KMS-11 (cell line): ENCODE measurements around the gene KCNB1.

Experiments used
- H2AFZ ChIP-seq: fragments of 200-600 bp; sonication (generic); 2 replicates; pipeline ENCODE4 v1.6.1; 2016; ENCODE audit warnings: antibody characterized with exemption, mixed run types, low read depth
- H3K27ac ChIP-seq: fragments of 200-600 bp; sonication (generic); 2 replicates; pipeline ENCODE4 v1.6.1; 2016; ENCODE audit warnings: mild to moderate bottlenecking, mixed run types
- H3K27me3 ChIP-seq: fragments of 200-600 bp; sonication (generic); 2 replicates; pipeline ENCODE4 v1.6.1; 2017; ENCODE audit warnings: mild to moderate bottlenecking, low read depth, mixed run types, moderate library complexity; ENCODE audit not compliant: insufficient read depth
- H3K36me3 ChIP-seq: fragments of 200-600 bp; sonication (generic); 2 replicates; pipeline ENCODE4 v1.6.1; 2017; ENCODE audit warnings: mild to moderate bottlenecking, mixed run types; ENCODE audit not compliant: insufficient read depth
- H3K4me1 ChIP-seq: fragments of 200-600 bp; sonication (generic); 2 replicates; pipeline ENCODE4 v1.6.1; 2016; ENCODE audit warnings: mild to moderate bottlenecking, low read depth, mixed run types; ENCODE audit not compliant: poor library complexity, severe bottlenecking
- H3K4me2 ChIP-seq: fragments of 200-600 bp; sonication (generic); 2 replicates; pipeline ENCODE4 v1.7.0; 2016; ENCODE audit warnings: mild to moderate bottlenecking, mixed run types
- H3K4me3 ChIP-seq: fragments of 200-600 bp; sonication (generic); IDR thresholded peaks from 2 replicates; pipeline ENCODE4 v1.6.1; 2017; ENCODE audit warnings: low read depth, low read length, mixed read lengths; ENCODE audit not compliant: insufficient read depth
- H3K79me2 ChIP-seq: fragments of 200-600 bp; sonication (generic); 2 replicates; pipeline ENCODE4 v1.6.1; 2016; ENCODE audit warnings: low read depth, mixed run types; ENCODE audit not compliant: insufficient read depth
- H3K9ac ChIP-seq: fragments of 200-600 bp; sonication (generic); 2 replicates; pipeline ENCODE4 v1.6.1; 2016; ENCODE audit warnings: mild to moderate bottlenecking, mixed run types
- H4K20me1 ChIP-seq: fragments of 200-600 bp; sonication (generic); 2 replicates; pipeline ENCODE4 v1.6.1; 2016; ENCODE audit warnings: mild to moderate bottlenecking, mixed run types; ENCODE audit not compliant: insufficient read depth
- TF ChIP-seq, protein P1 (sequence below): fragments of 200-600 bp; sonication (generic); conservative IDR thresholded peaks from 2 replicates; pipeline ENCODE4 v1.6.1; 2017; ENCODE audit warnings: low read depth, mild to moderate bottlenecking, antibody characterized with exemption, low read length, moderate library complexity, mixed read lengths

KCNB1 gene

DNA sequence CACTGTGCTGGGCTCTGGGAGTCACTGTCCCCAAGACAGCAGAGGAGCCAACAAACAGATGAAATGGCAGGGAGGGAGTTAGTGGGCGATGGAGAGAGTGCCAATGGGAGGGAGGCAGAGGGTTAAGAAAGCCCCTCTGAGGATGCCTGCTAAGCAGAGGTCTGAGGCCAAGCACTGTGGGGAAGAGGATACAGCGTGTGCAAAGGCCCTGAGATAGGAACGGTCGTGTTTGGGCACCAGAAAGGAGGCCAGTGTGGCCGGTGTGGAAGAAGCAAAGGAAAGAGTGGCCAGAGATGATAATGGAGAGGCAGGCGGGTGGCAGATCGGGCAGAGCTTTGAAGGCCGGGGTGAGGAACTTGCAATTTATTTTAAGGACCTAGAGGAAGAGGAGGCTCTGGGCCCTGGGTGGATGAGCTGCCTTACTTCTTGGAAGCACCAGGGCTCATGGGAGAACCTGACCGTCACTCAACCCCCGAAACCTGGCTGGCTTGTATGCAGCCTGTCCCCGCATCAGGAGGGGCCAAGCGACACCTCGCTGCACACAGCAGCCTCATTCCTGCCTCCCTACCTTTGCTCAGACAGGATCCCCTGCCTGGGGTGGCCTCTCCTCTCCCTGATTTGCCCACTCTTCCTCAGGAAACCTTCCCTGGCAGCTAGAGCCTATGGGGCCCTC lies 73.0 kb downstream of the KCNB1 start:
- no peak overlapping the region for H3K4me2 ChIP-seq
- H2AFZ ChIP-seq: no peak overlapping the region
- H3K4me1 ChIP-seq: no peaks in the 10 kb centered on the region
- H3K27ac ChIP-seq: no peak overlapping the region
- H3K27me3 ChIP-seq: peaks cover 10% of the 10 kb centered on the region
- H3K4me3 ChIP-seq: no peak overlapping the region
- H3K9ac ChIP-seq: no peak overlapping the region
- no peaks in the 10 kb centered on the region for H3K36me3 ChIP-seq
- TF ChIP-seq, protein P1, sequence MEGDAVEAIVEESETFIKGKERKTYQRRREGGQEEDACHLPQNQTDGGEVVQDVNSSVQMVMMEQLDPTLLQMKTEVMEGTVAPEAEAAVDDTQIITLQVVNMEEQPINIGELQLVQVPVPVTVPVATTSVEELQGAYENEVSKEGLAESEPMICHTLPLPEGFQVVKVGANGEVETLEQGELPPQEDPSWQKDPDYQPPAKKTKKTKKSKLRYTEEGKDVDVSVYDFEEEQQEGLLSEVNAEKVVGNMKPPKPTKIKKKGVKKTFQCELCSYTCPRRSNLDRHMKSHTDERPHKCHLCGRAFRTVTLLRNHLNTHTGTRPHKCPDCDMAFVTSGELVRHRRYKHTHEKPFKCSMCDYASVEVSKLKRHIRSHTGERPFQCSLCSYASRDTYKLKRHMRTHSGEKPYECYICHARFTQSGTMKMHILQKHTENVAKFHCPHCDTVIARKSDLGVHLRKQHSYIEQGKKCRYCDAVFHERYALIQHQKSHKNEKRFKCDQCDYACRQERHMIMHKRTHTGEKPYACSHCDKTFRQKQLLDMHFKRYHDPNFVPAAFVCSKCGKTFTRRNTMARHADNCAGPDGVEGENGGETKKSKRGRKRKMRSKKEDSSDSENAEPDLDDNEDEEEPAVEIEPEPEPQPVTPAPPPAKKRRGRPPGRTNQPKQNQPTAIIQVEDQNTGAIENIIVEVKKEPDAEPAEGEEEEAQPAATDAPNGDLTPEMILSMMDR: no peak
- H3K79me2 ChIP-seq: no peaks in the 10 kb centered on the region
- no peaks in the 10 kb centered on the region for H4K20me1 ChIP-seq

DNA sequence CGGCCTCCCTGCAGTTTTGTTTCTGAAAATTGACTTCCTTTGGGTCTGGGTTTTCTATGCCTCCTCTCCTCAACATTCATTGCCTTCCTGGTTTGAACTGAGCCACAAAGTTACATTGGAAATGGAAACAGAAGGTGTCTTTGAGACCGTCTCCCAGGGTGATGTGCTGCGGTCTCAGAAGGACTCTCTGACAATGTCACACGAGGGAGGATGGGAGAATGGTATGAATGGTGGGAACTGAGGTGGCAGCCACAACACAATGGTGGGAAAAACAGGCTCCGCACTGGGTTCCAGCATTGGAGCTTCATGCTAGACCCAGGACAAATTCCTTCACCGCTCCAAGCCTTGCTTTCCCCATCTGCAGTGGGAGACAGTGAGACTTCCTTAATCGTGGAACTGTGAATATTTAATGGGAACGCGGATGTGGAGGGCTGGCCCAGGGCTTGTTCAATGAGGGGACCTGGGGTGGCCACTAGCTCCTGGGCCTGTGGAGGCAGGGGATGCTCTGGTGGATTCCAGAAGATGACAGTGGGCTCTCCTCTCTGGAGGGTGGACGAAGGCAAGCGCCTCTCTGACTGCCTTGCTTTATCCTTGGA lies 73.9 kb downstream of the KCNB1 start:
- TF ChIP-seq, protein P1: no peak
- no peaks in the 10 kb centered on the region for H3K4me1 ChIP-seq
- no peak overlapping the region for H2AFZ ChIP-seq
- no peak overlapping the region for H3K4me2 ChIP-seq
- no peak overlapping the region for H3K4me3 ChIP-seq
- H3K27ac ChIP-seq: no peak overlapping the region
- no peaks in the 10 kb centered on the region for H3K79me2 ChIP-seq
- H3K36me3 ChIP-seq: no peaks in the 10 kb centered on the region
- peaks cover 9% of the 10 kb centered on the region for H3K27me3 ChIP-seq
- no peaks in the 10 kb centered on the region for H4K20me1 ChIP-seq
- H3K9ac ChIP-seq: no peak overlapping the region

DNA sequence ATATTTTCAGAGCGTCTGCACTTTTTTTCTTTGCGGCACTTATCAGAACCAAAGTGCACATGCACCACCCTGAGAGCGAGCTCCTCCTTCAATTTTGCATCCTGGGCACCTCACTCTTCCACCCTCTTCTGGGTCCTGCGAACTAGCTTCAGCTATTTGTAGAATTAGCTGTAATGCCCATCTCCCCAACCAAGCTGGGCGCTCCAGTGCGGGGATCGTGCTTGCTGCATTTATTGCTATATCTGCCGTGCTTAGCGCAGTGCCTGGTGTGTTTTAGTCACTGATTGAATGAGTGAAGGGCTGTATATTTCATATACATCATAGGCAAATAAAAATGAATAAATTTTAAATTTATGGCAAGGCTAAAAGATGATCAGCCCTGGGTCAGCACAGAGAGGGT lies 75.8 kb downstream of the KCNB1 start:
- Histone ChIP-seq H3K36me3 (no peaks in the 10 kb centered on the region), H4K20me1 (no peaks in the 10 kb centered on the region), H3K27ac (no peak overlapping the region), H3K4me1 (no peaks in the 10 kb centered on the region), H3K4me3 (no peak overlapping the region), H3K4me2 (no peak overlapping the region), H3K27me3 (peaks cover 5% of the 10 kb centered on the region; the same call in 1 of the 2 replicates), H2AFZ (no peak overlapping the region), H3K79me2 (no peaks in the 10 kb centered on the region), H3K9ac (no peak overlapping the region)
- TF ChIP-seq, protein P1: no peak

DNA sequence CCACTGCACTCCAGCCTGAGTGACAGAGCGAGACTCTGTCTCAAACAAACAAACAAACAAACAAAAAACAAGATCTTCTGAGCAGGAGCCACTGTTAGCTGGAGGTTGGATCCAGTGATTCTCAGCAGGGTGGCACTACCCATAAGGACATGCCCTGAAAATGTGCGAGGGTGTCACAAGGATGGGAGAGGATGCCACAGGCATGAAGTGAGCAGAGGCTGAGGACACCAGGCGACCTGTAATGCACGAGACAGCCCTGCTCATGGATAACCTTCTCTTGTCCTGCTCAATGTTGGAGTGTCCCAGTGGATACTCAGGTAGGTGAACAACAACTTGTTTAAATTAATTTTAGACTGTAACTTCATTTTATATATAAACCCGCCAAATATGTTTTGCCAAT lies 76.8 kb downstream of the KCNB1 start:
- TF ChIP-seq, protein P1: no peak

More for the DNA sequence above, 76.8 kb downstream of the KCNB1 start:
- Histone ChIP-seq H3K9ac (no peak overlapping the region), H4K20me1 (no peaks in the 10 kb centered on the region), H3K4me1 (no peaks in the 10 kb centered on the region), H2AFZ (no peak overlapping the region), H3K36me3 (no peaks in the 10 kb centered on the region), H3K79me2 (no peaks in the 10 kb centered on the region), H3K27me3 (peaks cover 5% of the 10 kb centered on the region; the same call in 1 of the 2 replicates), H3K27ac (no peak overlapping the region), H3K4me2 (no peak overlapping the region), H3K4me3 (no peak overlapping the region)
